DMS153 treated with DMSO at 0.1 percent for 48 hours (cell line): Measurements from ENCODE around the gene XIAP.
"Not testable (repeated sequence)": the region's sequence is repeated elsewhere in the genome, so short reads cannot be mapped to it uniquely, and the experiment has no call there.

Experiments used
- DNase-seq: peaks from one replicate; lab custom pipeline; 2025; ENCODE audit not compliant: unreplicated experiment; lab: John Stamatoyannopoulos, UW

The XIAP gene

GRCh38 chrX:123859846-123860838, at the start of gene XIAP:
Gene XIAP (plus strand): TSS chrX:123860053. CDS start chrX:123885663, 25,610 bp downstream.
- peak; percentile 74 for DNase-seq

- no peak for DNase-seq
Observed at GRCh38 chrX:123814343-123814742, 45.5 kb upstream of the XIAP start.

- peak; percentile 37 for DNase-seq
Observed at GRCh38 chrX:123814934-123815394, 44.9 kb upstream of the XIAP start.

GRCh38 chrX:123817288-123817894, 42.5 kb upstream of the XIAP start:
- no peak for DNase-seq

- DNase-seq, result no peak
Observed at GRCh38 chrX:123818243-123818642, 41.6 kb upstream of the XIAP start.

- DNase-seq, result no peak
Observed at GRCh38 chrX:123822965-123823364, 36.9 kb upstream of the XIAP start.

- DNase-seq, result no peak
Observed at GRCh38 chrX:123830309-123830708, 29.5 kb upstream of the XIAP start.

GRCh38 chrX:123833387-123833786, 26.5 kb upstream of the XIAP start:
- peak; percentile 23 for DNase-seq

- no peak for DNase-seq
Observed at GRCh38 chrX:123834116-123834515, 25.7 kb upstream of the XIAP start.

- DNase-seq, result no peak
Observed at GRCh38 chrX:123835661-123836371, 24.0 kb upstream of the XIAP start.

GRCh38 chrX:123845129-123845528, 14.7 kb upstream of the XIAP start:
- not testable (repeated sequence) for DNase-seq

- no peak for DNase-seq
Observed at GRCh38 chrX:123846577-123847038, 13.2 kb upstream of the XIAP start.

- DNase-seq, result no peak
Observed at GRCh38 chrX:123847056-123847455, 12.8 kb upstream of the XIAP start.

- DNase-seq, result no peak
Observed at GRCh38 chrX:123849096-123849495, 10.8 kb upstream of the XIAP start.

- DNase-seq, result not testable (repeated sequence)
Observed at GRCh38 chrX:123849906-123850305, 9.9 kb upstream of the XIAP start.

GRCh38 chrX:123851079-123851478, 8.8 kb upstream of the XIAP start:
- no peak for DNase-seq

- no peak for DNase-seq
Observed at GRCh38 chrX:123854329-123854728, 5.5 kb upstream of the XIAP start.

- DNase-seq, result peak; percentile 74
Observed at GRCh38 chrX:123859409-123859845, 426 bp upstream of the XIAP start.

GRCh38 chrX:123860983-123861382, 1.1 kb downstream of the XIAP start:
- DNase-seq, result no peak

GRCh38 chrX:123869488-123869887, 9.6 kb downstream of the XIAP start:
- DNase-seq, result no peak

GRCh38 chrX:123871309-123871708, 11.5 kb downstream of the XIAP start:
- no peak for DNase-seq
